Stimulated activated CD4-positive, alpha-beta T cell treated with anti-CD3 and anti-CD28 coated beads, Interleukin-4, amount 100 ng/mL, for 1 hour (primary cell): ENCODE results near the gene BEGAIN.
A peak's percentile ranks its signal among the peaks of the same experiment; 100 is the strongest.

Experiments
- DNase-seq: peaks from one replicate; pipeline ENCODE4 v3.0.0-alpha.2; 2020

Gene BEGAIN, protein sequence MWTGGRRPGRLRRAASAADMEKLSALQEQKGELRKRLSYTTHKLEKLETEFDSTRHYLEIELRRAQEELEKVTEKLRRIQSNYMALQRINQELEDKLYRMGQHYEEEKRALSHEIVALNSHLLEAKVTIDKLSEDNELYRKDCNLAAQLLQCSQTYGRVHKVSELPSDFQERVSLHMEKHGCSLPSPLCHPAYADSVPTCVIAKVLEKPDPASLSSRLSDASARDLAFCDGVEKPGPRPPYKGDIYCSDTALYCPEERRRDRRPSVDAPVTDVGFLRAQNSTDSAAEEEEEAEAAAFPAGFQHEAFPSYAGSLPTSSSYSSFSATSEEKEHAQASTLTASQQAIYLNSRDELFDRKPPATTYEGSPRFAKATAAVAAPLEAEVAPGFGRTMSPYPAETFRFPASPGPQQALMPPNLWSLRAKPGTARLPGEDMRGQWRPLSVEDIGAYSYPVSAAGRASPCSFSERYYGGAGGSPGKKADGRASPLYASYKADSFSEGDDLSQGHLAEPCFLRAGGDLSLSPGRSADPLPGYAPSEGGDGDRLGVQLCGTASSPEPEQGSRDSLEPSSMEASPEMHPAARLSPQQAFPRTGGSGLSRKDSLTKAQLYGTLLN

DNA sequence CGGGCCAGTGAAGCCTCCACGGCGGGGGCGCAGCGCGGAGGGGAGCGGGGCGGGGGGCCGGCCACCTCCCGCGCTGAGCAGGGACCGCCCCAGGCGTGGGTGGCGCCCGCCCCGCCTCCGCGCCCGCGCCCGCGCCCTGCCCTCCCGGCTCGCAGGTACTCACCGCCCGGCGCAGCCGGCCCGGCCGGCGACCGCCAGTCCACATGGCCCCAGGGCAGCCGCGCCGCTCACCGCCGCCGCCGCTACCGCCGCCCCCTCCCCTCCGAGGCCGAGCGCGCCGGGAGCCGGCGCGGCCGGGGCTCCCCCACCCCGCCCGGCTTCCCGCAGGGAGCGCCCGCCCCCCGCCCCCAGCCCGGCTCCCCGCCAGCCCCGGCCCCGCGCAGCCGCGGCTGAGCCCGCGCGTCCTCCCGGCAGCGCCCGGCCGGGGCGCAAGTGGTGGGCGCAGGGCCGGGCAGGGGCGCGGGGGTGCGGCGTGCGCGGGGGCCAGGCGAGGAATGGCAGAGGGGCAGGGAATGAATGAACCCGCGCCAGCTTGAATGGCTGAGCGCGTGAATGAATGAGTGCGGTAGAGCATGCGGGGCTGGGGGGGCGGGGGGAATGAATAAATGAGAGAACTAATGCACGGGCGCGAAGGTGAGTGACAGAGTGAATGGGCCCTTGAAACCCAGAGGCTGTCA is at the start of gene BEGAIN:
Gene BEGAIN (minus strand): TSS at position 332 of the 677 bp plus-strand sequence. CDS start 127 bp downstream, at position 205.
- DNase-seq: peak; percentile 49

DNA sequence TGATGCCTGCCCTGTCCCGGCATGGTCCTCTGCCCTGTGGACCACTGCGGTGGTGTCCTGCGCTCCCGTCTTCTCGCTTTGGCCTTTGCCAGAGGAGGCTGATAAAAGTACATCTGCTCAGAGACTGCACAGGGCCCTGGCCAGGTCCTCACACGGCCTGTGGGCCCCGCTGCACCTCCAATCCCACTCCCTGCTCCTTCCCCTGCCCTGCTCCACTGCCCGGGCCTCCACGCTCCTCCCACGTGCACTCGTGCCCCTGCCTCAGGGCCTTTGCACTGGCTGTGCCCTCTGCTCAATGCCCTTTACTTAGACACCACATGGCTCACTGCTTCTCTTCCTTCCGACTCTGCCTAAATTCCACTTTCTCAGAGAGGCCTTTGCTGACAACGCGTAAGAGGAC is 49.3 kb upstream of the BEGAIN start:
- no peak for DNase-seq

DNA sequence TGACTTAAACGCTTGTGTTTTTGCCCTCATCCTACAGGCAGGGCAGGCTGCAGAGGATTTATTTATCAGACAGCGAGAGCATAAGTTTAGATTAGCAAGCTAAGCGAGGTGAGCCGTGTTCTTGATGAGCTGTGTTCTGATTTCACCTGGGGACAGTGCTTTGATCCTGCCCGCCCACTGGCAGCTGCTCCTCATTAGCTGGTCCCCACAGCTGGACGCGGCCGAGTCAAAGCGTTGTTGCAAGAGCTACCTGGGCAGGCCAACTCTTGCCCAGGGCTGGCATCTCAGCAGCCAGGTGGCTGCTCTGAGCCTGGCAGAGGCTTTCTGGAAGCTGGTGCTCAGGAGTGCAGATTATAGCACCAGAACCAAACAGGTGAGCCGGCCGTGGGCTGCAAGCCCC is 46.8 kb upstream of the BEGAIN start:
- DNase-seq: no peak

DNA sequence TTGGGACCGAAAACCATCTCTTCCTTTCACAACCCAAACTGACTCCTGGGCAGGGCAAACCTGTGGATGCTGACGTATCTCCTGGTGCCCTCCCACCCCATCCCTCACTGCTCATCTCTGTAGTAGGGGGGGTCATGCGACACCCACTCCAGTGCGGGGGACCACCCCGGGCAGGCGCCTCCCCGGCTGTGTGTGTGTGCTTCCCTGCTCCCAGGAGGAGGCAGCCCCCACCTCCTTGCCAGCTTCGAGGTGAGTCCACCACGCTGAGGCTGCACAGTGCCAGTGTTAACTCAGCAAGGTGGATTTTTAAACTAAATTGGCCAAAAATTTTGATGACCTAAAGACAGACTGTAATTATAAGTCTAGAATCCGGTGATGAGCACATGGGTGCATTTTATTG is 46.2 kb upstream of the BEGAIN start:
- DNase-seq: no peak

DNA sequence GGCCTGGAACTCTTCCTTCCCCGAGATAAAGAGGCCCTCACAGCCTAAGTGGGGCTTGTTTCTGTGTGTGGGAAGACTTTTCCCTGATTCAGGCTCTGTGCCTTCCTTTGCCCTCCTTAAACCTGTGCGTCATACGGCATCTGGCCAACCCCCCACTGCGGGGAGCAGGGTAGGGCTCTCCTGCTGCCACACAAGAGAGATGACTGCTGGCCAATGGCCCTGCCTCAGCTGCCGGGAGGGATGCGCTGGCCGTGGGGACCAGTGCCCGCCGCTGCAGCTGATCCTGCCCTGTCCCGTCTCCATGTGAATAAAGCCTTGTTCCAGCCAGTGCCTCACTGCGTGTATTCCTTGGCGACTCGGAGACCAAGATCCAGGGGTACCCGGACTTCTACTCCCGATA is 42.5 kb upstream of the BEGAIN start:
- DNase-seq: no peak

DNA sequence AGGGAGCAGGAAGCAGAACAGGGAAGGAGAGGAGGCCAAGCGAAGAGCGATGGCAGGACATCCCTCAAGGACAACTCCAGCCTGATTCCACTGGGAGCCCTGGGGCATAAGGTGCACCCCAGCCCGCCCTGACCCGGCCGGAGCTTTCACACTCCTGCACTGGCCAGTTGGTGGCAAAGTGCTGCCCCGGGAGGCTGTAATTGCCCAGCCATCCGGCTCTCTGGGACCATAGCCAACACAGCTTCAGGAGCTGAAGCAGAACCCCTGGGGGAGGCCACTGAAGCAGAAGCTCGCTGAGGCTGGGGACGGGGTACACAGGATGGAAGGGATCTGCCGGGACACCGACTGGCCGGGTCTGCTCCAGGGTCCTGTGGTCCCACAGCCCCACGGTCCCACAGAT is 41.9 kb upstream of the BEGAIN start:
- DNase-seq: no peak

DNA sequence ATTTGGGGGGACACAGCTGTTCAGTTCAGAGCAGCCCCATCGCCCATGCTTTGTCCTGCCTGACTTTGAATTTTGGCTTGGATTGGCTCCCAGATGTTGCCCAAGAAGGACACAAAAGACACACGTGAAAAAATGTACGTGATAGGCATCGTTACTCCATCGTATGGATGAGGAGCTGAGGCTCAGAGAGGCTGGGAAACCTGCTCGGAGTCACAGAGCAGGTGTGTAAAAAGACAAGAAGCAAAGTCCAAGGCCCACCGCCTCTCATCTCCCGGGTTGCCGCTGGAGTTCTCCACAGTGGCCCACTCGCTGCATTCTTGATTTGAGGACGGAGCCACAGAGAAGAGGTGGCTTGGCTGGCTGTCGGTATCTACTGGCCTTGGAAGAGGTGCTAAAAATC is 41.0 kb upstream of the BEGAIN start:
- DNase-seq: no peak

DNA sequence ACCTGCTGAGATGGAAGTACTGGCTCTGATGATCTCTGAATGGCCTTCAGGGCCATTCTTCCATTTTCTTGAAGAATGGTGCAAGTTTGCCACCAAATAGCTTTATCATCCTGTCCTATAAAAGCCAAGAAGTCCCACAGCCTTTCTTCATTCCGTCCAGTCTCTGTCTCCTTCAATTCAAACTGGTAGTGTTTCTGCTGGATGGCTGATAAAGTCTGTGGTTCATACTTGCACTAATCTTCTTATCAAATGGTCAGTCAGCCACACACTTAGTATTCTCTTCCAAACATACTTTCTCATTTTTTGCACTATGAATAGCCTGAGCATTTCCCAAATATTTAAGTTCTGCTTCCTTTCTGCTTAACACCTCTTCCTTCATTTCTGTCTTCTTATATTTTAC is 39.4 kb upstream of the BEGAIN start:
- no peak for DNase-seq

DNA sequence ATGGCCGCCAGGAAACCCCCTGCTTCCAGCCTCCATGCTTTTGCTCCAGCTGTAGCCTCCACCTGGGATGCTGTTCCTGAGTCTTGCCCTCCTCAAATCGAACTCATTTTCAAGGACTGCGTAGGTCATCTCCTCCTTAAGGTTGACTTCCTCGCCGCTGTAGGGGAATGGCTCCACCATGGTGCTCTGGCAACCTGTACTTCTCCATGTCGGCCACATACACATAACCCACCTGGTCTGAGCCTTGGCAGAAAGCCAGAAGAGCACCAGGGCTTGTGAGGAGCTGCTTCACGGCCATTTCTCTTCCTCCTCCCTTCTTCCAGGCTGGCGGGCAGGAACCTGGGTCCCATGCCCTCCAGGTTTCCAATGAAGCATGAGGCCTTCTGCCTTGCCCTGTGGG is 36.7 kb upstream of the BEGAIN start:
- DNase-seq: no peak

DNA sequence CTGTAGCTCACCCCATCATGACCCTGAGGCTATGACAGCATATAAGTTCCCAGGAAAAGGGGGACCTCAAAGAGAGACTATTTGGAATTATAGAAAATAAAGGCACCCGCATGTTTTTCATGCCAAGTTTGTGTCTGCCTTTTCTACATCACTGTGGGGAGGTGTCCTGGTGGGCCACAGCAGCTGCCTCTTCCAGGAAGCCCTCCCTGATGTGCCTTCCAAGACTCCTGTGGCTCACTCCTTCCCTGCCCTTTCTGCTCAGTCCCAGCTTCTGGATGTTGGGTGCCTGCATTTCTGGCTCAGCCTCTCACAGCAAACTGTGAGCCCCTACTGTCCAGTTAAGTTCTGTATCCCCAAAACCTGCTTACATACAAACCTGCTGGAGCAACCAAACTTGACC is 36.3 kb upstream of the BEGAIN start:
- no peak for DNase-seq

DNA sequence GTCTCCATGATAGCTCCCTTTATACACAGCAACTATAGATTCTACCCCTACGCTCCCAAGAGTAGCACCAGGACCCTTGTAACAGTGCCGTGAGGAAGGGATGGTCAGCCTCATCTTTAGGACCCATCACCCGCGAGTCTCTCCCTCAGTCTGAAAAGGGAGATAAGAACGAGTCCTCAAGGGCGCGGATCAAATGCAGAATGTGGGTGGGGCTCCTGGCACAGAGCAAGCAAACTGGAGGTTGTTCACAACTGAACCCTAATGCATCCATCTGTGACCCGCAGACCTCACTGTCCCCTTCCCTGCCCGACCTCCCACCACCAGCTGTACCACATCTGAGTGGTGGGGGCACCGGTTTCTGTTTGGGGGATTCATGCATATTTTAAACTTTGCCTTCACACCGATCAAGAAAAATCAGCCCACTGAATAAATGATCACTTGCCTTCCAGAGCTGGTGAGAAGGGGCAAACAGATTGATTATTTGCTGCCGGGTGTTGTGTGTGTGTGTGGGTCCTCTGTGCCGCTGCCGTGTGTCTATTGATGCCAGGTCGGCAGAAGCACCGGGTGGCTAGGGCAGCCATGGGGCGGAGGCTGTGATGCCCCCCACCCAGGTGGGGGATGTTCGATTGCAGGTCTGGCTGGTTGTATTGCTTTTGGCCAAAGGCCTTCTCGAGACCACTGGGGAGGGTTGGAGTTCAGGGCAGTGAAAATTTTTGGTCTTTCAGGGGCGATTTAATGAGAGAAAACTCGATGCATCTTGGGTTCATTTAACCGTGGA is 35.7 kb upstream of the BEGAIN start:
- no peak for DNase-seq

DNA sequence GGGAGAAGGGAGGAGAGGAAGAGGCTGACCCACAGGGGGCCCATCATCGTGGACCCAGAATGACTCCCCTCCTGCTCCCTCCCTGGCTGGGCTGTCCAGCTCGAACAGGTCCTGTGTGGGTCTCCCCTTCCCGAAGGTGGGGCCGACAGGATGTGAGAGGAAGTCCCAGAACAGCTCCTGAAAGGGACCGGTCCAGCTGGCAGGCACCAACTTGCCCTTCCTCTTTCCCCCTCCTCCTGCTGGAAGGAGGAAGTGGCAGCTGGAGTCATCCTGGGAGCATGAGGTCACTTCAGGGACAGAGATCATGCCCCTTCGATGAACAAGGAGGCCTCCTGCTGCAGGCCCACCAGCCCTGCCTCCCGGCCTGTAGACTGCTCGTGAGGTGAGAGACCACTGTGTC is 35.0 kb upstream of the BEGAIN start:
- DNase-seq: no peak

DNA sequence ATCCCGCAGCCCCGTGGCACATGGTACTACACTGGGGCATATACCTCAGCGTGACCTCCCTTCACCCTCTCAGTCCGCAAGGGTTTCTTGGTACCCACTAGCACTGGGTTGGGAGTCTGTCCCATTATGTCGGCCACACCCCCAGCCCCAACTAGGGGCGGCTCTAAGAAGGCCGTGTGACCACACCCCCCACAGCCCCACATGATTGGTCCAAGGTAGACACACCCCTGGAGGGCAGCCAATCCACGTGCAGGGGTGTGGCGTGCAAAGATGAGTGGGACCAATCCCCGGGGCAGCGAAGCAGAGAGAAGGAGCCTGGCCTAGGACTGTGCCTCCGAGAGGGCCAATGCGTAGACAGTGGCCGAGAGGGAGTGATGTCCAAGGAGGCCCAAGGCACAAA is 34.6 kb upstream of the BEGAIN start:
- no peak for DNase-seq

DNA sequence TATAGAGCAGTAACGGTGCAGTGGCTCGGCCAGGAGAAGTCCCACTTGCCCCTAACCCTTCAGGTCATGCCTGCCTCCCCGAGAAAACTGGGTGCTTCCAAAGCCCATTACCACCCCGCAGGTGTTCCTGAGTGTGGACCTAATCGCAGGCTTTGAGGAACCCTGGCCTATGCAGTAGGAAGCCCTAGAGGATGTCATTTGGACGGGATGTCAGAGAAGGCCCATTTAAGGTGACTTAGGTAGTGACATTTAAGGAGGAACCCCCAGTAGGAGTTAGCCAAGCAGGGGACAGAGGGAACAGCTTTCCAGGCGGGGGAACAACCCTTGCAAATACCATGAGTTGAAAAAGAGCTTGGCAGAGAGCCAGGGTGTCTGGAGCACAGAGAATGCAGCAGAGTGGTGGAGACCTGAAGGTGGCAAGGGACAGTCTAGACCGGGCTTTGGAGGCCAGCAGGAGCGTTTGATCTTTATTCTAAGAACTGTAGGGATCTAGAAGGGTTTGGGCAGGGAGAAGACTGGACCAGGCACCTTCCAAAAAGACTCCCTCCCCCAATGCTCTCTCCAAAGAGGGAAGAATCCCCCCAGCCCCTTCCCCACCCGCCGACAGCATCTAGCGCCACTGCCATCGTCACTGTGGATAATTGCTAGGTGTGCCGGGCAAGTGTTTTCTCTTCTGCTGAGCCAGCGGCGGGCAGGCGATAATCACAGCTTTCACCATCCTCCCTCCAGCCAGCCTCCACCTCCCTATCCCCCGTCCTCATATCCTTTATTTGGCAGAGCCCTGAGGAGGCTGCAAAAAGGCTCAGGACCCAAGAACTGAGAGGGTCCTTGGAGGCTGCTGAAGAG is 33.3 kb upstream of the BEGAIN start:
- no peak for DNase-seq

DNA sequence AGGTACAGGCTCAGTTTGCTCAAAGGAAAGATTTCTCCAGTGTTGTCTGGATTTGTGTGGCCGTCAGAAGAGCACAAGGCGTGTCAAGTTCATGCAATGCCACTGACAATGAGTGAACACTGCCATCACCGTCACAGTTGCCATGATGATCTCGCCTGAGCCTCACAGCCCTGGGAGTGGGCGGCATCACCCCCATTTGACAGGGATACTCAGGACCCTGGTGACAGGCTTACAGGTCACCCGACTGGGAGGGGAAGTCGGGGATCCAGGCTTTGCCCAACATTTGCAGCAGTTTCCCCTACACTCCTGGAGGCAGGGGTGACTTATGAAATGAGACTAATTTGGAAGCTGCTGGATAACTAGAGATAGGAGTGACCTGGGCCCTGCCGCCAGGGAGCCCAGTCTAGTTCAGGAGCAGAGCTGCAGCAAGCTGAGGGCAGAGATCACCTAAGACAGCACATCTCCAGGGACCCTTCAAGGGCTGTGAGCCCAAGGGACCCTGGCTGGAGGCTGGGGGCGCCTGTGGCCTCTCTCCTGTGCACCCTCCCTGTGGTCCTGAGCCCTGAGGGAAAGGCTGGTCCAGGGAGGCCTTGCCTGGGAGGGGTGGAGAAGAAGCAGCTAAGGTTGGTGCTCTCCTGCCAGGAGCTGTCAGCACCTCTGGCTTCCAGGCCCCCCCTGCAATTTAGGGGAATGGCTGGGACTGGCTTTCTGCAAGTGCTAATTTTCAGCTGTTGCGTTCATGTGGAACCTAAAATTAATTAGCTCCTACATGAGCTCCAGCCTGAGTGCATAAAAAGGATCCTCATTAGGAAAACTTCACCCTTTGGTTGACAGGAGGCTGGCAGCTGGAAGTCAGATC is 32.4 kb upstream of the BEGAIN start:
- no peak for DNase-seq

DNA sequence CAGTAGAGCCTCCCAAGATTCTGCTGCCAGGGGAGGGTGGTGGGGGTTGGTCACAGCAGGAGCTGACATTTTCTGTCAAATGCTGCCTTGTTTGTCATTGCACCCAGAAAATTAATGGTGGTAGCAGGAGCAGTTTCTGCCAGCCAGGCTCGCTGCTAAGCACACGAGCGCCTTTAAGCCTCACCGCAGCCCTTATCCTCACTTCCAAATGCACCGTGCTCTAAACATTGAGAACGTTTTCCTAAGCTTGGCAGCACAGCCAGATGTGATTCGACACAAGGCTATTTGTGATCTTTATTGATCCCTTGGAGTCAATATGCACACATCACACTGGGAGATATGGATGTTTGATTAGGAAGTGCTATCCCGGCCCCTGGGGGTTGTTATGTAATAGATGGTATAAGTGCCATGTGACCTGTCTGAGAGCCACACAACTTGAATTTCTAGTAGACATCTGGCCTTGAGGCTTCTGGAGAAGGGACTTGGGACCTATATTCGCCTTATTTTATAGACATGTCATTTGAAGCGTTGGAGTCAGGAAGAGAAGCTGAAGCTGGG is 31.6 kb upstream of the BEGAIN start:
- no peak for DNase-seq

DNA sequence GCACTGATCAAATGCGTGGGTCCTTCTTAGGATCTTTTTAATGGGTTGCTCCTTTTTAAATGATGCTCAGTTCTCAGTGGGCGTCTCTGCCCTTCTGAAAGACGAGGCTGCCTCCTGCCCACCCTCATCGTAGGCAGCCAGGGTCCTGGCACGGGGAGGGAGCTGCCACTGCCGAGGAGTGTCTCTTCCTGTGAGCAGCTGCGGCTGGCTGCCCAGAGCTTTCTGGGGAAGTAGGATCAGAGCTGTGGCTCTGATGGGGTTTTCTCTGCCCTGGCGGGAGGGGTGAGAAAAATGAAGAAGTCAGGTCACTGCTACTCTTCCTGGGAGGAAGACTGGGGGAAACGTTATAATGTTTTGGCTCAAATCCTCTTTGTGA is 31.1 kb upstream of the BEGAIN start:
- no peak for DNase-seq

DNA sequence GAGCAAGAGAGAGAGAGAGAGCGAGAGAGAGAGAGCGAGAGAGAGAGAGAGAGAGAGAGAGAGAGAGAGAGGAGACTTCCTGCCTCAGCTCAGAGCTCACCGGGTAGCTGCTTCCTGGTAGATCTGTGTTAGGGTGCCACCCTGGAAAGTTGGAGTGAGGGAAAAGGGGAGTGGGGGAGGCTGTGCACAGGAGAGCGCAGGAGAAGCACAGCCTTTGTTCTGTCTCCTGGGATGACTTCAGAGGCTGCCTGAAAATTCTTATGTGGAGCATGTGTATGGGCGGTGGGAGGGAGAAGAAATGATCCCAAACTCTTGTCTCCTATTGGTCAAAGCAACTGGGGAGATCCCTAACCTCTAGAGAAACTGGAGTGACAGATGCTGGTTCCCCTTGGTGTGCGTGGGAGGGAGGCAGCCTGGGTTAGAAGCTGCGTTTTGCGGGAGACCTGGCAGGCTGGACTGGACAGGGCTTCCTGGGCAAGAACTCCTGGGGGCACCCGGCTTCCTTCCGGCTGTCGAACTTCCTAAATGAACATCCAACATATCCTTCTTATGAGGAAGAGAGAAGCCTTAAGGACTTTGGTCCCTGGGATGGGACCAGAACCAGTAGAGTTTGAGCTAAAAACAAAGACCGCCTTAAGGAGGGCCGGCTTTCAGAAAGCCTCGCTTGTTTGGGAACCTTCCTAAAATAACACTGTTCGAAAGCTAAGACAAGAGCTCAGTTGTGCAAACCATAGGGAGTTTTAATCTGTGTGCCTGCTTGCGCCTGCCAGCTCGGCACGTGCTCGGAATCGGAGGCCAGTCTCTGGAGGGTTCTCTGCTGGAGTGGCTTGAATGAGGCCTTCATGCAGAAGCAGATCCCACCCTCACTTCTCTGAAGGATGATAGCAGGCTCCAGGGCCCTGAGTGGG is 30.4 kb upstream of the BEGAIN start:
- DNase-seq: no peak

DNA sequence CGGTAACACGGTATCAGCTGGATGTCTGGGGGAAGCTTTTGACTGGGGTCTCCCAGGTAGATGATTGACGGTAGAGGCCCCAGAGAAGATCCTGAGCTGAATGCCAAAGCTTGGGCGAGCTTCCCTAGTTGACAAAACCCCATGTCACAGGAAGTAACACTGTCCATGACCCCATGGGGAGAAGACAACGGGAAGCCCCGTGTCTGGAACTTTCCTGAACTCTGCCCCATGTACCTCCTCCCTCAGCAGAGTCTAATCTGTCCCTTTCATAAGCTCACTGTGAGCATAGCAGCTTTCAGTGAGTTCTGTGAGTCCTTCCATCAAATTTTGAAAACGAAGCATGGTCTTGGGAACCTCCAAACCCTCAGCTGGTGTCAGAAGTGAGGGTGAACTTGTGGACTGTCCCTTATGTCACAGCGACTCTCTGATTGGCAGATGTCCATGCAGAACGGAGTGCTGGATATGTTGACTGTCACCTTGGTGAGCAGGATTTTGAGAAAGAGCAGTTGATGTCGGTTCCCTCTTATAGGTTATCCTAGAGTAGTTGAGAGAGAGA is 29.7 kb upstream of the BEGAIN start:
- DNase-seq: no peak
